NCI-H2107 treated with DMSO at 0.1 percent for 48 hours (cell line): ENCODE measurements around the gene CYP4A22.
"Not testable (repeated sequence)": the region's sequence is repeated elsewhere in the genome, so short reads cannot be mapped to it uniquely, and the experiment has no call there.

Source experiments
- DNase-seq: peaks from one replicate; lab custom pipeline; 2025; ENCODE audit not compliant: unreplicated experiment; lab: John Stamatoyannopoulos, UW

CYP4A22 gene, protein sequence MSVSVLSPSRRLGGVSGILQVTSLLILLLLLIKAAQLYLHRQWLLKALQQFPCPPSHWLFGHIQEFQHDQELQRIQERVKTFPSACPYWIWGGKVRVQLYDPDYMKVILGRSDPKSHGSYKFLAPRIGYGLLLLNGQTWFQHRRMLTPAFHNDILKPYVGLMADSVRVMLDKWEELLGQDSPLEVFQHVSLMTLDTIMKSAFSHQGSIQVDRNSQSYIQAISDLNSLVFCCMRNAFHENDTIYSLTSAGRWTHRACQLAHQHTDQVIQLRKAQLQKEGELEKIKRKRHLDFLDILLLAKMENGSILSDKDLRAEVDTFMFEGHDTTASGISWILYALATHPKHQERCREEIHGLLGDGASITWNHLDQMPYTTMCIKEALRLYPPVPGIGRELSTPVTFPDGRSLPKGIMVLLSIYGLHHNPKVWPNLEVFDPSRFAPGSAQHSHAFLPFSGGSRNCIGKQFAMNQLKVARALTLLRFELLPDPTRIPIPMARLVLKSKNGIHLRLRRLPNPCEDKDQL

GRCh38 chr1:47137198-47137597, at the start of gene CYP4A22:
CYP4A22 (plus strand) TSS chr1:47137441; CDS start chr1:47137486, 45 bp downstream.
- no peak for DNase-seq

GRCh38 chr1:47089356-47089755, 47.9 kb upstream of the CYP4A22 start:
- DNase-seq: not testable (repeated sequence)

GRCh38 chr1:47091476-47091875, 45.8 kb upstream of the CYP4A22 start:
- not testable (repeated sequence) for DNase-seq

DNA sequence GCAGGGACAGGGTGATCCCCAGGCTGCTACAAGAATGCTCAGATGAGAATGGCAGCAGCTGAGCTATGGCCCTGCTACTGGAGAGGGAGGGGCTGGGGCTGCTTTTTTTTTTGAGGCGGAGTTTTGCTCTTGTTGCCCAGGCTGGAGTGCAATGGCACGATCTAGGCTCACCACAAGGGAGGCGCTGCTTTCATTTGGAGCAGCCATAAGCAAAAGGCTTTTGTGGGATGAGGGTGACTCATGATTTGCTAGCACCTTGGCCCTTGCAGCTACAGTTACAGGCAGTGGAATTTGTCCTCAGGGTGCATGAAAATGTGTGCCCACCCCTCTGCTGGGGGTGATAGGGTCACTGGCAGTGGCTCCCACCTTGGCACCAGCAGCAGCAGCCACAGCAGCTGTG, 32.4 kb upstream of the CYP4A22 start:
- no peak for DNase-seq

DNA sequence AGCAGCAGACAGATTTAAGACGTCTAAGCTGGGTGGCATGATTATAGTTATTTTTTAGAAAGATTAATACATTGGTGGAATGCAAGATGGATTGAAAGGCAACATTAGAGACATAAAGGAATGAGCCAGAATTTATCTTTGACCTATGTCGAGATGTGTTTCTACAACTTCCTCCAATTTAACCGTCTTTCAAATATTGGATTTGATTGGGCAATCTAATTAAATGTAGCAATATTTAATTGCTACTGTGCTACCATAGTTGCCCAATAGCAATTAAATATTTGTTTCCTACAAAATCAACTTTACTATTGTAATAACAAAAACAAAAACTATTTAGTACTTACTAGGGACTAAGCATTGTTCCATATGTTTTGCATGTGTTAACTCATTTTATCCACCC, 30.4 kb upstream of the CYP4A22 start:
- DNase-seq: no peak

DNA sequence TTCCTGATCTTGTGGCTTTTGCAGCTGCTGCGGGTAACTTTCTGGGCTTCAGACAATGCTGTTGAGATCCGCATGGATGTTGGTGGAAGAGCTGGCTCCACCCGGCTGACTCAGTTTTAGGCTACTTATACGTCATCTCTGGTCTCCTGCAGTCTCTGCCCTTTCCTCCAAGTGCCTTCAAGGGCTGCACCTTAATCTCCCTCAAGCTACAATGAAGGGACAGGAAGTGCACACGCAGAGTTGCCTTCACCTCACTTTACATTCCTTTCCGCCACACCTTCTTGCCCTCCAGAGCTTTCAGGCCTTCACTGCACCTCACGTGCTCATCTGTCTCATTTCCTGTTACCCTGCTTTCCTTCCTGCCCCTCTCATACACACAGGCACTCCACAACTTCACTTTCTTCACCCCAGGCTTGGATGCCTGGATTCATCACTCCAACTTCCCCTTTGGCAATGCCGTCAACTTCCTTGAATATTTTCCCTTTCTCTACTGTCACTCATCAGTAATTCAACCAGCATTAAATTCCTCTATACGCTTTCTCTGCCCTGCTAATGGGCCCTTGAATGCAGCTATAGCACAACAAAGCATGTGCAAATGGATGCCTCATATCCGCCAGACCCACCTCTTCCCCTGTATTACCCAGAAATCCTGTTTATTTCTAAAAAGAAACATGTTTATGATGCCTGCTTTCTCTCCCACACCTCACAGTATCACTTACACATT, 29.2 kb upstream of the CYP4A22 start:
- not testable (repeated sequence) for DNase-seq

GRCh38 chr1:47109482-47109881, 27.8 kb upstream of the CYP4A22 start:
- not testable (repeated sequence) for DNase-seq

DNA sequence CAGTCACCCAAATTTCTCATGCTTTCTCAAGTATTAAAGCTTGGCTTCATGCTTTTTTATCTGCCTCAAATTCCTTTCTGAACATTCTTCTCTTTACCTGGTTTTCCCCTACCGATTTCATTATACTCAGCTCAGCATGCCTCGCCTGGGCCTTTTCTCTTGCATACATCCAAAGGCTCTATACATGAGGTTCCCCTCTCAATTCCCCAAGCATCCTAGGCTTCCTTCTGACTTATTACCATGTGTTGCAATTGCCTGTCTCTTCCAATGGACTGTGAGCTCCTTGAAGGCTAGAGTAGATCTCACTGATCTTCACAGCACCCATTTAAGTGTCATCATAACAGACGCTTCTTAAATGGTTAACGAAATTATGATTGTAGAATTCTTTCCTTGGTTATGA, 24.1 kb upstream of the CYP4A22 start:
- no peak for DNase-seq

DNA sequence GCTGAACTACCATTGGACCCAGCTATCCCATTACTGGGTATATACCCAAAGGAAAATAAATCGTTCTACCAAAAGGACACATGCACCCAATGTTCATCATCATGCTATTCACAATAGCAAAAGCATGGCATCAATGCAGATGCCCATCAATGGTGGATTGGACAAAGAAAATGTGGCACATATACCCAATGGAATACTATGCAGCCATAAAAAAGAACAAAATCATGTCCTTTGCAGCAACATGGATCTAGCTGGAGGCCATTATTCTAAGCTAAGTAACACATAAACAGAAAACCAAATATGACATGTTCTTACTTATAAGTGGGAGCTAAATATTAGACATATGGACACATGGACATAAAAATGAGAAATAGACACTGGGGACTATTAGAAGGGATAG, 16.2 kb upstream of the CYP4A22 start:
- DNase-seq: not testable (repeated sequence)

DNA sequence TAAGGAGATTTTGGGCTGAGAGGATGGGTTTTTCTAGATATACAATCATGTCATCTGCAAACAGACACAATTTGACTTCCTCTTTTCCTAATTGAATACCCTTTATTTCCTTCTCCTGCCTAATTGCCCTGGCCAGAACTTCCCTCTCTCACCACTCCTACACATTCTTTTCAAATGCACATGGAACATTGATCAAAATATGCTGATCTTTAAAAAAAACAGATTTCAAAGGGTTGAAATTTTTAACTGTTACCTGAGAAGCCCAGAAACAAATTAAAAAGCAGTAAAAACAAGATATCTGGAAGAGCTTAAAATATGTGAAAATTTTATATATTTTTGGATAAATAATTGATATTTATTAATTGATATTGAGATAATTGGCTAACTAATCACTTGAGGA, 12.4 kb upstream of the CYP4A22 start:
- DNase-seq: not testable (repeated sequence)

DNA sequence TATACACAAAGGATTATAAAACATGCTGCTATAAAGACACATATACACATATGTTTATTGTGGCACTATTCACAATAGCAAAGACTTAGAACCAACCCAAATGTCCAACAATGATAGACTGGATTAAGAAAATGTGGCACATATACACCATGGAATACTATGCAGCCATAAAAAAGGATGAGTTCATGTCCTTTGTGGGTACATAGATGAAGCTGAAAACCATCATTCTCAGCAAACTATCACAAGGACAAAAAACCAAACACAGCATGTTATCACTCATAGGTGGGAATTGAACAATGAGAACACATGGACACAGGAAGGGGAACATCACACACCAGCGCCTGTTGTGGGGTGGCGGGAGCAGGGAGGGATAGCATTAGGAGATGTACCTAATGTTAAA, 10.2 kb upstream of the CYP4A22 start:
- not testable (repeated sequence) for DNase-seq

DNA sequence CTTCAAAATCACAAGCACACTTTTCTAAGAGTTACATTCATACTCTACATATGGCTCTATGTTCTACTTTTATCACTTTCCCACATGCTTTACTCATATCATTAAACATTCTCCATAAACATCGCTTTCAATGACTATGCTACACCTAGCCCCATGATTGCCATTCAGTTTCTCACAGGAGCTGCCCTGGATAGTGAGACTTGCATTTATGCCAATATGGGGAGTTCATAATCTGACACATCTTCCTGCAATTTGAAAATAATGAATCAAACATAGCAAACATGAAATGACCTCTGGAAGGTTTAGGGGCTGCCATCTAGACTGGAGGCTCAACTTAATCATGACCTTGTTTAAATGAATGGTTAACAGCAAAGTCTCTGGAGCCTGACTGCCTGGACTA, 9.0 kb upstream of the CYP4A22 start:
- no peak for DNase-seq

DNA sequence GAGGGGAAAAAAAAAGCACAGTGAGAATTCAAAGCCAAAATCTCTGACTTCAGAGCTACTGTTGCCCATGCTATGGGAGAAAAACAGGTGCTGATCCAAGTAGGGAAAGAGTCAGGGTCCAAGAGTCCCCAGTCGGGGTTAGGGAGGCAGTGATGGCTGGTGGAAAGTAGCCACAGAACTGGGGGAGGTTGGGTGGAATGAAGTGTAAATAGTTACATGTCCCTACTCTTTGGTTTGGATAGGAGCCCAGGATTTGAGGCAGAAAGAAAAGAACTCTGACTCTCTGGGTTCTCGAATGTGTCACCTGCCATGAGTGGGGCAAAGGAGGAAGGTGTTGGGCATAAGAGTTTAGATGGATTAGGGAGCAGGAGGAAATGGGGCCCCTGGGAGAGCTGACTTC, 8.4 kb upstream of the CYP4A22 start:
- not testable (repeated sequence) for DNase-seq

DNA sequence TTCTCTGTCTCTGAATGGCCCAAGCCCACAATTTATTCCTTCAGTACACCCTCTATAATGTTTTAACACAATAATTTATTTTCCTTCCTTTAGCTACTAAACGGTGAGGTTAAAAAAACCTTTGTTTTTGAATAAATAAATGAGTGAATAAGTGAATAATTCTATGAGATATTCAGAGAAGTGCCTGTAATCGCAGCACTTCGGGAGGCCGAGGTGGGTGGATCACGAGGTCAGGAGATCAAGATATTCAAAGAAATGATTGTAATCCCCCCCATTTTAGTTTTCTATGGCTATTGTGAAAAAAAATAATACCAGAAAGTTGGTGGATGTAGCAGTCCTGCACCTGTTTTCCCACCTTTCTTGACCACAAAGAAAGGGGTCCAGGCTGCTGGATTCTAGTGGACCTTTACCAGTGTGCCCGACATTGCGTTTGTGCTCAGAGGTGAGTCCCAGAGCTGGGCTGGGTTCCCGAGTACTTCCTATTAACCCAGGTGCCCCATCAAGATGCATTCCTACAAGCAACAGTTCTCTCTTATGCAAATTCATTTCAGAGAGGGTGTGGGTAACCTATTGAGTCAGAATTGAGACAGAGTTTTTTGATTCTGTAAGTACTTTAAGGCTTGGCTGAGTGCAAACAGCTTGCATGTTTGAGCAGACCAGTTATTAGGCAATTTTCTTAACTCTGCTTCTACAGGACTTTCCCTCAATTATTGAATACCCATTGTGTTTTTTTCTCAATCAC, 7.6 kb upstream of the CYP4A22 start:
- not testable (repeated sequence) for DNase-seq

- DNase-seq: not testable (repeated sequence)
Observed at GRCh38 chr1:47132665-47133064, 4.6 kb upstream of the CYP4A22 start.

DNA sequence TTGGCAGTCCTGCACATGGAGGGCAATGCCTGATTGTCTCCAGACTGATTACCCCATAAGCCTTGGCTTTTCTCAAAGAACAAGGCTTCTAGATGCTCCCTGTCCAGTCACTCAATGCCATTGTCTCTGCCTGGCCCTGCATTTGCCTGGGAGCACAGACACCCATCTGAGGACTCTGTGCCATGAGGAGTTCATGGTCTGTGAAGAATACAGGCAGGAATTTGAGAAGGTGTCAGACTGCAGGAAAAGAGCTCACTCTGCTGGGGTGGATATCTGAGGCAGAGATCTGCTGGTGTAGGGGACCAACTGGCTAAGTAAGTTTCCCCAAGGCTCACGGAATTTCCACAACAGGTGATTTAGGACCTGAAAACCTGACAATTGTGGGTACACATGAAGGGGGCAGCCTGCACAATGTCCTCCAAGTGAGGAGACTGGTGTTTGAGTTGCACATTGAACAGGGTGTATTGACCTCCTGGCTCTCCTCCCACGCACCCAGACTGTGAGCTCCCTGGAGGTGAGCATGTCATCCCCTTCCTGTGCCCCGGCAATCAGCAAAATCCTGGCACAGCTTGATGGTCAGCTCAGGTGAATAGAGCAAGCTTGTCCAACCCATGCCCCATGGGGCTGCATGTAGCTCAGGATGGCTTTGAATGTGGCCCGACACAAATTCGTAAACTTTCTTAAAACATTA, 829 bp downstream of the CYP4A22 start:
- no peak for DNase-seq

- not testable (repeated sequence) for DNase-seq
Observed at GRCh38 chr1:47140358-47140757, 3.1 kb downstream of the CYP4A22 start.

- DNase-seq: not testable (repeated sequence)
Observed at GRCh38 chr1:47143654-47144053, 6.4 kb downstream of the CYP4A22 start.

DNA sequence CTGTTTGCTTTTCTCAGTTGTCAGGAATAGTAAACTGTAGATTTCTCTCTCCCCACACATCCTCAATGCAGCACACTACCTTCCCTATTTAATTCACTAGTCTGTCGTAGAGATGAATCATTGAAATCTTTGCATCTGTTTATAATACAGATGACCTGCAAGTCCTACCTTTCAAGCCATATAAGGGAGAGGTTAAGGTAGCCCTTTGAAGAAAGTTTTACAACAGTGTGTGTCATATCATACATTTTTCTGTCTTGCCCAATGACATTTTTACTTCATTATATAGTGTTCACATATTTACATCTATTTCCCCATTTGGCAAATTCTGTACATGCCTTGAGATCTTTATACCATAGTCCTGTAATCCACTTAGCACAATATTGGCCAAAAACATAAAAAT, 9.3 kb downstream of the CYP4A22 start:
- DNase-seq: not testable (repeated sequence)

GRCh38 chr1:47147047-47147785, 10.0 kb downstream of the CYP4A22 start:
- no peak for DNase-seq
